GM23338 (cell line): ENCODE results near the gene CTNS. TPM values are rescaled to one million over a fixed set of nuclear protein-coding genes. Genes with fewer than 3 reads are reported as not detected.

ENCODE experiments used
- ATAC-seq: fragments of 200-7000 bp; cut with Tn5 transposase; 3 replicates; pipeline ENCODE4 v1.9.1; 2020
- DNase-seq: peaks from one replicate; pipeline ENCODE4 v3.0.0-alpha.2; 2015; ENCODE audit warnings: low spot score
- H2AFZ ChIP-seq: fragments of 200-600 bp; sonication (generic); 2 replicates; pipeline ENCODE4 v1.8.0; 2016; ENCODE audit warnings: antibody characterized with exemption, mild to moderate bottlenecking, moderate library complexity
- H3F3A ChIP-seq: fragments of 200-600 bp; sonication (generic); replicated peaks from 2 replicates; pipeline ENCODE4 v1.8.0; 2017; ENCODE audit warnings: antibody characterized with exemption, mixed run types, low read depth
- H3K27ac ChIP-seq: fragments of 200-600 bp; sonication (generic); 2 replicates; pipeline ENCODE4 v1.6.1; 2016; ENCODE audit warnings: low read depth
- H3K27me3 ChIP-seq: fragments of 200-600 bp; sonication (generic); 2 replicates; pipeline ENCODE4 v1.8.0; 2016; ENCODE audit warnings: mild to moderate bottlenecking, mixed run types, moderate library complexity; ENCODE audit not compliant: insufficient read depth
- H3K36me3 ChIP-seq: fragments of 200-600 bp; sonication (generic); 2 replicates; pipeline ENCODE4 v1.8.0; 2016; ENCODE audit warnings: mild to moderate bottlenecking; ENCODE audit not compliant: insufficient read depth
- H3K4me1 ChIP-seq: fragments of 200-600 bp; sonication (generic); 2 replicates; pipeline ENCODE4 v1.8.0; 2016; ENCODE audit warnings: mild to moderate bottlenecking, moderate library complexity; ENCODE audit not compliant: insufficient read depth
- H3K4me2 ChIP-seq: fragments of 200-600 bp; sonication (generic); 2 replicates; pipeline ENCODE4 v1.7.1; 2017; ENCODE audit warnings: mixed run types
- H3K4me3 ChIP-seq: fragments of 200-600 bp; sonication (generic); 2 replicates; pipeline ENCODE4 v1.6.1; 2016; ENCODE audit warnings: mixed run types
- H3K79me2 ChIP-seq: fragments of 200-600 bp; sonication (generic); replicated peaks from 2 replicates; pipeline ENCODE4 v1.8.0; 2017; ENCODE audit warnings: mild to moderate bottlenecking; ENCODE audit not compliant: insufficient read depth
- H3K9me2 ChIP-seq: fragments of 200-600 bp; sonication (generic); 2 replicates; pipeline ENCODE4 v1.8.0; 2017; ENCODE audit not compliant: insufficient read depth
- H4K20me1 ChIP-seq: fragments of 200-600 bp; sonication (generic); replicated peaks from 2 replicates; pipeline ENCODE4 v1.8.0; 2017; ENCODE audit warnings: mild to moderate bottlenecking; ENCODE audit not compliant: insufficient read depth
- H3K27ac Mint-ChIP-seq: 2 replicates; pipeline ENCODE4 v1.8.0; 2020; ENCODE audit warnings: inconsistent platforms, mild to moderate bottlenecking, moderate library complexity, mixed read lengths
- H3K27me3 Mint-ChIP-seq: 3 replicates; pipeline ENCODE4 v1.8.0; 2022; ENCODE audit warnings: low read depth, mild to moderate bottlenecking, moderate library complexity, mixed read lengths, inconsistent platforms; ENCODE audit not compliant: insufficient read depth, poor library complexity
- H3K36me3 Mint-ChIP-seq: 3 replicates; pipeline ENCODE4 v1.8.0; 2021; ENCODE audit warnings: low read depth, mild to moderate bottlenecking, inconsistent platforms, moderate library complexity, mixed read lengths
- H3K4me1 Mint-ChIP-seq: 3 replicates; pipeline ENCODE4 v1.8.0; 2020; ENCODE audit warnings: mild to moderate bottlenecking, inconsistent platforms, mixed read lengths
- H3K4me3 Mint-ChIP-seq: 3 replicates; pipeline ENCODE4 v1.8.0; 2021; ENCODE audit warnings: moderate library complexity, mild to moderate bottlenecking, inconsistent platforms, mixed read lengths
- H3K9me3 Mint-ChIP-seq: 3 replicates; pipeline ENCODE4 v1.8.0; 2020; ENCODE audit warnings: moderate library complexity, mild to moderate bottlenecking, inconsistent platforms, mixed read lengths
- CREB1 ChIP-seq: fragments of 250-450 bp; sonication (Bioruptor Pico); IDR thresholded peaks from 2 replicates; pipeline ENCODE4 v1.5.0; 2020; ENCODE audit warnings: low read depth, mild to moderate bottlenecking, moderate library complexity
- ETS1 ChIP-seq: IDR thresholded peaks from 2 replicates; pipeline ENCODE4 v1.6.1; 2016; ENCODE audit warnings: antibody characterized with exemption
- EZH2 ChIP-seq: fragments of 200-600 bp; sonication (generic); IDR thresholded peaks from one replicate; pipeline ENCODE4 v1.8.0; 2017; ENCODE audit warnings: antibody characterized with exemption, mild to moderate bottlenecking, low read depth; ENCODE audit not compliant: unreplicated experiment
- EZH2phosphoT487 ChIP-seq: fragments of 200-600 bp; sonication (generic); IDR thresholded peaks from one replicate; pipeline ENCODE4 v1.8.1; 2018; ENCODE audit warnings: antibody characterized with exemption; ENCODE audit not compliant: unreplicated experiment
- JUNB ChIP-seq: IDR thresholded peaks from one replicate; pipeline ENCODE4 v1.6.1; 2016; ENCODE audit warnings: antibody characterized with exemption; ENCODE audit not compliant: unreplicated experiment
- POLR2AphosphoS5 ChIP-seq: IDR thresholded peaks from 2 replicates; pipeline ENCODE4 v1.6.1; 2016; ENCODE audit warnings: antibody characterized with exemption, low read depth
- REST ChIP-seq: IDR thresholded peaks from one replicate; pipeline ENCODE4 v1.6.1; 2018; ENCODE audit warnings: antibody characterized with exemption; ENCODE audit not compliant: unreplicated experiment
- STAT1 ChIP-seq: IDR thresholded peaks from one replicate; pipeline ENCODE4 v1.6.1; 2016; ENCODE audit warnings: antibody characterized with exemption; ENCODE audit not compliant: unreplicated experiment
- ZNF114 ChIP-seq: fragments of 250-450 bp; sonication (Bioruptor Pico); IDR thresholded peaks from 2 replicates; pipeline ENCODE4 v1.5.0; 2020; ENCODE audit warnings: mild to moderate bottlenecking, moderate library complexity
- ZNF331 ChIP-seq: fragments of 250-450 bp; sonication (Bioruptor Pico); IDR thresholded peaks from 2 replicates; pipeline ENCODE4 v1.5.0; 2020; ENCODE audit warnings: low read depth, mild to moderate bottlenecking, moderate library complexity
- polyA plus RNA-seq: library from polyadenylated mRNA; unstranded; fragments of >200 nt; fragmentation: Nextera tagmentation; extraction: Ambion mirVana; gene quantifications from 2 replicates; pipeline ENCODE4 v1.2.1, GENCODE V29; 2016
- total RNA-seq: library from RNA; depleted of rRNA; stranded (reverse); fragments of >200 nt; shearing (Covaris generic); gene quantifications from 2 replicates; pipeline ENCODE4 v1.2.3, GENCODE V29; 2014

Gene CTNS
- total and polyA plus RNA-seq, 2 experiments from 2014 or later = 5.9 to 21.8 TPM

DNA sequence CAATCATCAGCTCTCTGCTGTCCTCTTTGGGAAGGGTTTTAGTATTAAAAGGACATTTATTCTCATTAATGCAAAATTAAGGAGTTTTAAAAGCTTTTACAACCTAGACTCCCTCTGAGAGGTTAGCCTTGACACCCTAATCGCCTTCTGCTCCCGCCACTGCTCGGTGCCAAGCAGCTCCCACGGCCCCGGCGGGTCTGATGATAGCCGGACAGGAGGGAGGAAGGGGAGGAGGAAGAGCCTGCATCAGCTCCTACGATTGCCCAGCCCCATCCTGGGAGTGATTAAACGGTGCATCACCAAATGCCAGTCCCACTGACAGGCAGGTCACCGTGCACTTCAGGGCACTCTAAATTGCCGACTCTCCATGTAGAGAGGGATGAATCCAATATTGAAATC is 8.8 kb upstream of the CTNS start (continued):
- no peak for TF ChIP-seq ETS1
- no peak for TF ChIP-seq POLR2AphosphoS5
- no peak for TF ChIP-seq ZNF331
- no peak for TF ChIP-seq ZNF114
- TF ChIP-seq CREB1 (CRISPR knock-in tag) = no peak
- no peak for TF ChIP-seq STAT1

GRCh38 chr17:3630781-3631180 is 5.8 kb upstream of the CTNS start:
- DNase-seq (no peak), ATAC-seq (no peak)
- Histone ChIP-seq H3K4me3 (no peak overlapping the region), H3K4me1 (0 out of 2 replicates have a peak, but pooled peaks cover 4% of the 10 kb centered on the region), H3K27ac (peak overlapping the region; percentile 66; the same call in 1 of the 2 replicates), H3K36me3 (no peaks in the 10 kb centered on the region), H4K20me1 (peaks cover 17% of the 10 kb centered on the region; the same call in 1 of the 2 replicates), H3K27me3 (no peaks in the 10 kb centered on the region), H3K9me2 (no peaks in the 10 kb centered on the region), H3K4me2 (no peak overlapping the region), H3K79me2 (peaks cover 47% of the 10 kb centered on the region), H2AFZ (no peak overlapping the region), H3F3A (no peaks in the 10 kb centered on the region)
- peak overlapping the region; percentile 53; the same call in 1 of the 2 replicates for H3K27ac Mint-ChIP-seq
- no peak for TF ChIP-seq CREB1 (CRISPR knock-in tag)
- TF ChIP-seq ZNF331 = no peak
- TF ChIP-seq STAT1 = no peak
- no peak for TF ChIP-seq EZH2phosphoT487
- no peak for TF ChIP-seq REST
- no peak for TF ChIP-seq EZH2
- no peak for TF ChIP-seq JUNB
- H3K4me1 Mint-ChIP-seq = peaks cover 3% of the 10 kb centered on the region; the same call in 2 of the 3 replicates
- peaks cover 6% of the 10 kb centered on the region for H3K27me3 Mint-ChIP-seq
- no peaks in the 10 kb centered on the region for H3K9me3 Mint-ChIP-seq
- H3K4me3 Mint-ChIP-seq = no peak overlapping the region
- H3K36me3 Mint-ChIP-seq = peaks cover 47% of the 10 kb centered on the region

DNA sequence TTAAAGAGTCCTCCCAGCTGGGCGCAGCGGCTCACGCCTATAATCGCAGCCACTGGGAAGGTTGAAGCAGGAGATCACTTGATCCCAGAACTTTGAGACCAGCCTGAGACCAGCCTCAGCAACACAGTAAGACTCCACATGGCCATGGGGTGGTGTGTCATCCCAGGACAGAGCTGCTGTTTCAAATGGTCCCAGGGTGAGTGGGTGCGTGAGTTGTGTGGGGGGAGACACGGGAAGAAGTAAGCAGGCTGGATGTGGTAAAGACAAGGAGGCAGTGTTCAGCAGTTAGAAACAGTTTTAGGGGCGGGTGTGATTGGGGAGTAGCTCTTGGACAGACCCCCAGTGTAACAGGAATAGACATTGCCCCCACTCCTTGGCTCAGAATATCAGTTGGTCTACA is 4.3 kb upstream of the CTNS start:
- Mint-ChIP-seq H3K4me3 (no peak overlapping the region), H3K27ac (no peak overlapping the region), H3K4me1 (peaks cover 6% of the 10 kb centered on the region), H3K9me3 (no peaks in the 10 kb centered on the region), H3K27me3 (peaks cover 13% of the 10 kb centered on the region), H3K36me3 (peaks cover 36% of the 10 kb centered on the region)
- ATAC-seq = no peak
- Histone ChIP-seq H3F3A (no peaks in the 10 kb centered on the region), H2AFZ (no peak overlapping the region), H3K4me3 (no peak overlapping the region), H3K27me3 (no peaks in the 10 kb centered on the region), H3K79me2 (peaks cover 47% of the 10 kb centered on the region), H3K4me1 (0 out of 2 replicates have a peak, but pooled peaks cover 4% of the 10 kb centered on the region), H3K4me2 (no peak overlapping the region), H3K36me3 (no peaks in the 10 kb centered on the region), H3K9me2 (no peaks in the 10 kb centered on the region), H4K20me1 (peaks cover 17% of the 10 kb centered on the region; the same call in 1 of the 2 replicates), H3K27ac (no peak overlapping the region)
- no peak for DNase-seq
- no peak for TF ChIP-seq STAT1
